ENCODE measurements around the gene EPB41L1.

The EPB41L1 gene

GRCh38 chr20:36231331-36231730 lies 76.8 kb downstream of the EPB41L1 start:
- no peak for DNase-seq

GRCh38 chr20:36234771-36235320 lies 80.3 kb downstream of the EPB41L1 start:
- no peak for DNase-seq

DNA sequence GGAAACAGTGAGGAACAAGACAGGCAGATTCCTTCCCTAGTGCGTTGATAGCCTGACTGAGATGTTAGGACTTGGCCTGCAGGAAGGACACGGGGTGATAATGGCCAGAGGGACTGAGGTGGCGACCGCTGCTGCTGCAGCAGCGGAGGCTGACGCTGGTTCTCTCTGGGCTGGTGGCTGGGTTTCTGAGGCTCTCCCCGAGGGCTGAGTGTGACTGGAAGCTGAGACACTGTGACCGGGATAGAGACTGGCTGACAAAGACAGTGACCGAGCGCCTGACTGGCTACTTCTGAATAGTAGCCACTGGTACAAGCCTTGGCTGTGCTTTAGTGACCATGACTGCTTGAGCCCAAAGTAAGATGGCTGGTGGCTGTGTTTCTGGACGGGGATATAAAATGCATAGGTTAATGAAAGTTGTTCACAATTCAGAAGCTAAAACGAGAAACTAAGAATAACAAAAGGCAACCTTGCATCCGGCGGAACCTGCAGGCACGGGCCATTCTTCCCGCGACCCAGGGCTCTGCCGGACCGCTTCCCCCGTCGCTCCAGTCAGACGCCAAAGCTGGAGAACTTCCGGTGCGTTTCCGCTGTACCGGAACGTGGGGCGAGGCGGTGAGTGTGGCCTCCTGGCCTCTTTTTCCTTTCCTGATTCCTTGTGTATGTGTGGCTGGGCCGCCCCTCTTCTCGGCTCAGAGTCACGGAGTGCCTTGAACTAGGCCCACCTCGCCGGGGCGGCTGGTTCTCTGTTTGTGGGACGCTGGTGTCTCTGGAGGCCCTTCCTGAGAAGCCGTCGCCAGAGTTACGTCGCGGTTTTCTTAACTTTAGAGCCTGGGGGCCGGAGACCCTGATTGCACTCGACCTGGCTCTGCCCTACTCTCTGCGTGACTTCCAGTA lies 81.6 kb downstream of the EPB41L1 start, which contains the start of gene AAR2:
TSS of gene AAR2 (plus strand) at position 587 of the 894 bp plus-strand sequence. CDS start 3,391 bp downstream, outside the sequence.
- peak; percentile 68 for DNase-seq

DNA sequence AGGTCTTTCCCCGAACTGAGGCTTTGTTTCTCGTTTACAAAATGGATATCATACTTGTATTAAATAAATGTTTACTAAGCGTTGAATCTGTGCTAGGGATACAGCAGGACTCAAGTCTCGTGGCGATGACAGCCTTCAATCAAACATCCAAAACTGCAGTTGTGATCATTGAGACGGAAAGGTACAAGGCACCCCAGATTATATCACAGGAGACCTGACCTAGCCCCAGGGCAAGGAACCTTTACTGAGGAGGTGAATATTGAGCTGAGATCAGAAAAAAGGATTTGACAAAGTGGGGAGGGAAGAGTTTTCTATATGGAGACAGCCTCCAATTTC lies 82.2 kb downstream of the EPB41L1 start:
- DNase-seq: no peak

DNA sequence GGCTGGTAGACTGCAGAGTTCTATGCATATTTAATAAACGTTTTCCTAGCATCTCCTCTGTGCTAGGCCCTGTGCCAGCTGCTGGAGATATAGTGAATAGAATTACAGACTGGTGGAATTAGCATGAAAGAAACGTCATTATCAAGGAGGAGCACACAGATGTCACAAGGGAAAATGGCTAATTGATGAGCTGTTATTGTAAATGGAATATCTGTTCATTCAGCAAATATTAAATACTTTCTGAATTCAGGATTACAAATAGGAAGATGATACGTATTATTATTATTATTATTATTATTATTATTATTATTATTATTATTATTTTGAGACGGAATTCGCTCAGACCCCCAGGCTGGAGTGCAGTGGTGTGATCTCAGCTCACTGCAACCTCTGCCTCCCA lies 82.9 kb downstream of the EPB41L1 start:
- DNase-seq: no peak

GRCh38 chr20:36238153-36238552 lies 83.6 kb downstream of the EPB41L1 start:
- DNase-seq: no peak

DNA sequence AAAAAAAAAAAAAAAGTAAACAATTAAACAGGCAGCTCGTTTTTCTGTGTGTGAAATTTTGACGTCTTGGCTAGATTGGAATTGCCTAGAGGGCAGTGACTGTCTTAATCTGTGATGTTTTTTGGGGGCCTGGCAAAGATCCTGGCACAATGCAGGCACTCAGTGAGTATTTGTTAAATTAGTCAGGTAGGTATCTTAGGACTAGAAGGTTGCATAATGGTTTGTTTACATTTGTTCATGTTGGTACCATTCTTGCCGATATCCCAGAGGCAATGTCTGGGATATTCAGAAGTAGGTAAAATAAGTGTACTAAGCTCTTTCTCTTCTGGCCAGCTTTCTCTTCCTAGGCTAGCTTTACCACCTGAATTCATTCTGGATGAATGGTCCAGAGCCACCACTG lies 84.2 kb downstream of the EPB41L1 start:
- DNase-seq: no peak

DNA sequence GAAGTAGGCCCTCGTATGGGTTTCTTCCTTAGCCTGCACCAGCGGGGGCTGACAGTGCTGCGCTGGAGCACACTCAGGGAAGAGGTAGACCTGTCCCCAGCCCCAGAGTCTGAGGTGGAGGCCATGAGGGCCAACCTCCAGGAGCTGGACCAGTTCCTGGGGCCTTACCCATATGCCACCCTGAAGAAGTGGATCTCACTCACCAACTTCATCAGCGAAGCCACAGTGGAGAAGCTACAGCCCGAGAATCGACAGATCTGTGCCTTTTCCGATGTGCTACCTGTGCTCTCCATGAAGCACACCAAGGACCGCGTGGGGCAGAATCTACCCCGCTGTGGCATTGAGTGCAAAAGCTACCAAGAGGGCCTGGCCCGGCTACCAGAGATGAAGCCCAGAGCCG lies 85.5 kb downstream of the EPB41L1 start:
- DNase-seq: no peak

GRCh38 chr20:36241678-36242077 lies 87.1 kb downstream of the EPB41L1 start:
- DNase-seq: no peak

GRCh38 chr20:36243726-36244125 lies 89.2 kb downstream of the EPB41L1 start:
- DNase-seq: no peak

- no peak for DNase-seq
These were observed 91.9 kb downstream of the EPB41L1 start for GRCh38 chr20:36246401-36246800.

DNA sequence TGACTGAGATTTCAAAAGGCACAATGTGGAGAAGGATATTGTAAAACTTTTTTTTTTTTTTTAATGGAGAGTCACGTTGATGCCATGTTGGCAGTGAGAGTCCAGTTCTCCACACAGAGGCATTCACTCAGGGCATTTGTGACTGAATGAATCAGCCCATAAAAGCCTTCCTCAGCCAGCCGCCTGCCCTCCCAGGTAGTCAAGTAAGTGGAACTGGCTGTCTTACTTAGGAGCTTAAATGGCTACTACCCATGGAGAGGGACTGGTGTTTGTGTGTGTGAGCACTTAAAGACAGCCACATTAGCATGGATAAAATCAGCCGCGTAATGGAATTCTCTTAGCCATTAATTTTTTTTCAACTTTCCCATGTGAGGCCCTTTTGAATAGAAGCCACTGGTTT lies 94.3 kb downstream of the EPB41L1 start:
- no peak for DNase-seq

DNA sequence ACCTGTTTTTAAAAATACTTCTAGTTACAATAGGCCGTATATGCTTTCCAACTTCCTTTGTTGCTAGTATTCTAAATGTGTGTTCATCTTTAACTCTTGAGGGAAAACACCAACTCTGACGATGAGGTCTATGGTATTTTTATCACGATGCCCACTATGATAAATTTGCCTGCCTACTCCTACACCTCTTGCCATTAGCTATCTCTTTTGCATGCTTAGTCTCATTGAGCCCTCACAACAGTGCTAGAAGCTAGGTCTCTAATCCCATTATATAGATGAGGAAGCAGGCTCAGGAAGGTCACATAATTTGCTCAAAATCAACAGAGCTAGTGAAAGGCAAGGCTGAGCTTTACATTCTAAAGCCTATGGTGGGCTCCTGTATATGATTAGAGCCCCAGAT lies 94.9 kb downstream of the EPB41L1 start:
- no peak for DNase-seq

GRCh38 chr20:36251426-36251825 lies 96.9 kb downstream of the EPB41L1 start:
- no peak for DNase-seq

- DNase-seq: no peak
These were observed 98.0 kb downstream of the EPB41L1 start for GRCh38 chr20:36252511-36252910.

GRCh38 chr20:36253036-36253435 lies 98.5 kb downstream of the EPB41L1 start:
- no peak for DNase-seq

DNA sequence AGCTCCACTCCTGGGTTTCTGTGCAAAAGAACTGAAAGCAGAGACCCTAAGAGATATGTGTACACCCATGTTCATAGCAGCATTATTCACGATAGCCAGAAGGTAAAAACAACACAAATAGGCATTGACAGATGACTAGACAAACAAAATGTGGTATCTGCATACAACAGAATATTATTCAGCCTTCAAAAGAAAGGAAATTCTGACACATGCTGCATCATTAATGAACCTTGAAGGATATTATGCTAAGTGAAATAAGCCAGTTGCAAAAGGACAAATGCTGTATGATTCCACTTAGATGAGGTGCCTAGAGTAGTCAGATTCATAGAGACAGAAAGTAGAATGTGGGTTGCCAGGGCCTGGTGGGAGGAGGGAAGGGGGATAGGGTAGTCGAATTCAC lies 99.5 kb downstream of the EPB41L1 start:
- no peak for DNase-seq

DNA sequence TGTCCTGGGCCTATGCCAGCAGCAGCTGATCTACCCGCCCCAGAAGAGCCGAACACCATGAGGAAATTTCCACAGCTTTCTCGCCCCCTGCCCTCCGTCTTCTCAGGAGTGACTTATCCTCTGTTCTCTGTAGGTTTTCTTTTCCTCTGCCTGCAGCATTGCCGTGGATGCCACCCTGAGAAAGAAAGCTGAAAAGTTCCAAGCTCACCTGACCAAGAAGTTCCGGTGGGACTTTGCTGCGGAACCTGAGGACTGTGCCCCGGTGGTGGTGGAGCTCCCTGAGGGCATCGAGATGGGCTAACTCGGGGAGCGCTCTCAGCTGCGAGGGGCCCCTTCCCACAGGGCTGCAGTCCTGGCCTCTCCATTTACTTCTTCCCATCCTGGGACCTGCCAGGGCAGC lies 100.9 kb downstream of the EPB41L1 start:
- DNase-seq: no peak

DNA sequence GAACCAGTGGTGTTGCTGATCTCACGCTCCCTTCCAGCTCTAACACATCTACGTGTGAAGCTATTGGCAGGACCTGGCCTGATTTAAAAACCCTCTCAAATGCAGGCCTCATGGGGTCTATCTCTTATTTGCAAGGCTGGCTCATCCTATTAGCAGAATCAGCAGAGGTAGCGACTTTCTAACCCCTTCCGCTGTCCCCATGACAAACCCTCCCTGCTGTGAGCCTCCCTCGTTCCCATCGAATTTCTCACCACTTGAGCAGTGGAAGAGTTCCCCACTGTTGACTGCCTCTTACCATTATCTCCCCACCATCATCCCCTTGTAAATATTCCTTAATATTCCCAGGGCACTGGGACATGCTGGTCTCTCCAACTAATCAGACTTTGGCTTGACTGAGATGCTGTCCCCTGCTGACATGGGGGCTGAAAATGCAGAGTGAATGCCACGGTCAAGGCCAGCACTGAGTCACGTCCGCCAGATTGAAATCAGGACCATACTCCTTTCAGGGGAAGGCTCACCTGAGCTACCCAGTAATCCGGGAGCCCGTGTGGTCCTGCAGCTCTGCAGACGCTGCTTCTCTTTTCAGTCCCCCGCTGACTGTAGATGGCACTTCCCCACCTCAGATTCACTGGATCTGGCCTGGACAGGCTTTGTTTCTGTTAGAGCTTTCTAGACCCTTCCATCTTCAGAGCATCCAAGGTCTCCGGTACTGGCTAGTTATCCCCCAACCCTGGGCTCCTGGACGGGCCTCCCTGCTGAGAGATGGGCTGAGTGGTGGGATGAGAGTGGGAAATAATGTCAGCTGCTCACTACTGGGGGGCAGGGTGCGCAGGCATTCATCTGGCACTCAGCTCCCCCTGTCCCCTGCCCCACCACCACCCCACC lies 104.9 kb downstream of the EPB41L1 start:
- no peak for DNase-seq

GRCh38 chr20:36260316-36260715 lies 105.8 kb downstream of the EPB41L1 start:
- no peak for DNase-seq

DNA sequence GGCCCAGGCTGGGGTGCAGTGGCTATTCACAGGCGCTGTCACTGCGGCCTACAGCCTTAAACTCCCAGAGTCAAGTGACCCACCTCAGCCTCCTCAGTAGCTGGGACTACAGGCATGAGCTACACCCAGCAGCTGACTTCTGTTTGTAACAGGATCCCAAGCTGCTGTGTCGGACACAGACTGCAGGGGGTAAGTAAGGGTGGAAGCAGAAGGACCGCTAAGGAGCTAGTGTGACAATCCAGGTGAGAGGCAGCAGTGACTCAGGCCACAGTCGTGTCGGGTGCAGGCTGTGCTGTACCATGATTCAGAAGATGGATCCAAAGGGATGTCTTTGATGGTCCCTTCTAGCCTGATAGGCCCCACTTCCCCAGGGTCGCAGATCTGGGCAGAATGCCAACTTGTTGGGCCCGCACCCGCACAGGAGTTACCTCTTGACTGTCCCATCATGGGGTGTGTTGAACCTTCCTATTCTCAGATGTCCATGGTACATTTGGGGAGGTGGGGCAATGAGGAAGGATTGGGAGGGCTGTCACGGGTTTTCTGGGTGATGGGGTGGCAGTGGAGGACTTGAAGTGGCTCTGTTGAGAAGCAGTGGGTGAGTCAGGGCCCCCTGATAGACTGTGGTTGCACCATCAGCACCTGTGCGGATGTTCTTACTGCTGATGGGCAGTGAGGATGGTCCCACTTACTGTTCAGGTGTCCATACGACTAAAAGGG lies 107.0 kb downstream of the EPB41L1 start:
- no peak for DNase-seq

DNA sequence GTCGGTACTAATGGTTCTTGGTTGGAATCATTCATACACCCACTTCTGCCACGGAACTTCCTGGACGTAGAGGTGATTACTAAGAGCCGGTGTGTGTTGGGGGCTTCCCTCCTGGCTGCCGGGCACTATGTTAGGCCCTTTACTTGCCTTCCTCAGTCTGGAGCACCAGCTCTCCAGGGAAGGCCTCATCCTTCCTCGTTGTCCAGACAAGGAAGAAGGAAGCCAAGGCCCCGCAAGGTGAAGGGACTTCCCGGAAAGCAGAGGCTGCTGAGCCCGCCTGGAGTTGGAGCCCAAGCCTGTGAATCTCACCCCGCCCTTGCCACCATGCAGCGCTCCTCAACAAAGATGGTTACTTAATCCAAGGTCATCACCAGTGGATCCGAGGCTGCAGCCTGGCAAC lies 107.9 kb downstream of the EPB41L1 start:
- DNase-seq: no peak

Data from CD4-positive, alpha-beta T cell treated with Interleukin-4 for 4 hours (primary cell).